GM21526 (cell line): ENCODE measurements around the gene GATA2.

Experiments
- ATAC-seq: cut with Tn5 transposase; IDR thresholded peaks from one replicate; pipeline ENCODE4 v1.9.1; 2021; ENCODE audit warnings: moderate library complexity; ENCODE audit not compliant: unreplicated experiment, low FRiP score

GATA2 gene

GRCh38 chr3:128503164-128503651 is 10.2 kb upstream of the GATA2 start:
- no peak for ATAC-seq

- ATAC-seq, result no peak
Observed at GRCh38 chr3:128502712-128503111, 9.7 kb upstream of the GATA2 start.

GRCh38 chr3:128501431-128501830 is 8.4 kb upstream of the GATA2 start:
- no peak for ATAC-seq

- ATAC-seq, result no peak
Observed at GRCh38 chr3:128500556-128500955, 7.6 kb upstream of the GATA2 start.

GRCh38 chr3:128499724-128500275 is 6.8 kb upstream of the GATA2 start:
- no peak for ATAC-seq

GRCh38 chr3:128498901-128499530 is 6.0 kb upstream of the GATA2 start:
- no peak for ATAC-seq

GRCh38 chr3:128498127-128498626 is 5.2 kb upstream of the GATA2 start:
- ATAC-seq, result no peak

- ATAC-seq, result no peak
Observed at GRCh38 chr3:128497305-128498126, 4.5 kb upstream of the GATA2 start.

GRCh38 chr3:128496602-128497304 is 3.8 kb upstream of the GATA2 start:
- no peak for ATAC-seq

GRCh38 chr3:128496019-128496601 is 3.1 kb upstream of the GATA2 start:
- no peak for ATAC-seq

GRCh38 chr3:128495435-128495970 is 2.5 kb upstream of the GATA2 start:
- no peak for ATAC-seq

- no peak for ATAC-seq
Observed at GRCh38 chr3:128494367-128494650, 1.3 kb upstream of the GATA2 start.

- ATAC-seq, result no peak
Observed at GRCh38 chr3:128493570-128494366, 767 bp upstream of the GATA2 start.

- ATAC-seq, result no peak
Observed at GRCh38 chr3:128491941-128492670, 895 bp downstream of the GATA2 start.

GRCh38 chr3:128491691-128491940 is 1.4 kb downstream of the GATA2 start:
- ATAC-seq, result no peak

- no peak for ATAC-seq
Observed at GRCh38 chr3:128490915-128491690, 1.9 kb downstream of the GATA2 start.

GRCh38 chr3:128490650-128490914 is 2.4 kb downstream of the GATA2 start:
- ATAC-seq, result no peak

- no peak for ATAC-seq
Observed at GRCh38 chr3:128489927-128490649, 2.9 kb downstream of the GATA2 start.
